ENCODE measurements around the gene LRPAP1. TPM values are rescaled to one million over a fixed set of nuclear protein-coding genes. Genes with fewer than 3 reads are reported as not detected.
"Not testable (repeated sequence)": the region's sequence is repeated elsewhere in the genome, so short reads cannot be mapped to it uniquely, and the experiment has no call there.

LRPAP1 gene
- total and polyA plus RNA-seq, 7 donors, result 25.2 to 127 (median 87.4) TPM

- H3K36me3 ChIP-seq, result no peaks in the 10 kb centered on the region
- no peak overlapping the region for H3K27ac ChIP-seq
- no peak overlapping the region for H3K4me3 ChIP-seq
- intact Hi-C loops (cut with DNase I), result no loop called here
- 33 to 80% methylated on average over 10 of the region's 10 CpGs for WGBS, 2 donors
- no peaks in the 10 kb centered on the region for H3K9me3 ChIP-seq
- TF ChIP-seq POLR2A (IDR thresholded peaks at IDR 0.05) (no peak), CTCF (IDR thresholded peaks at IDR 0.05) (no peak), EP300 (IDR thresholded peaks at IDR 0.05) (no peak), POLR2AphosphoS5 (IDR thresholded peaks at IDR 0.05) (no peak)
- H3K4me1 ChIP-seq, result peaks cover 0 to 24% (median 17%) of the 10 kb centered on the region in 4 donors
- DNase-seq, result no peak
- peaks cover 9 to 47% (median 9%) of the 10 kb centered on the region in 3 donors for H3K27me3 ChIP-seq
Observed at GRCh38 chr4:3462321-3462789, 69.9 kb downstream of the LRPAP1 start.

- DNase-seq, result no peak
- Histone ChIP-seq H3K9me3 (no peaks in the 10 kb centered on the region), H3K36me3 (no peaks in the 10 kb centered on the region), H3K27me3 (peaks cover 9 to 47% (median 9%) of the 10 kb centered on the region in 3 donors), H3K27ac (no peak overlapping the region), H3K4me3 (no peak overlapping the region), H3K4me1 (peaks cover 0 to 24% (median 17%) of the 10 kb centered on the region in 4 donors)
- TF ChIP-seq CTCF (IDR thresholded peaks at IDR 0.05) (no peak), POLR2AphosphoS5 (IDR thresholded peaks at IDR 0.05) (no peak), EP300 (IDR thresholded peaks at IDR 0.05) (no peak), POLR2A (IDR thresholded peaks at IDR 0.05) (no peak)
- WGBS, 2 donors, result 22 to 69% methylated on average over 25 of the region's 25 CpGs
- intact Hi-C loops (cut with DNase I), result no loop called here
Observed at GRCh38 chr4:3461515-3462291, 70.5 kb downstream of the LRPAP1 start.

GRCh38 chr4:3460926-3461325, 71.3 kb downstream of the LRPAP1 start:
- Histone ChIP-seq H3K4me1 (peaks cover 0 to 24% (median 17%) of the 10 kb centered on the region in 4 donors), H3K36me3 (no peaks in the 10 kb centered on the region), H3K4me3 (no peak overlapping the region), H3K27ac (no peak overlapping the region), H3K27me3 (peaks cover 9 to 43% (median 9%) of the 10 kb centered on the region in 3 donors), H3K9me3 (peaks cover 0 to under 1% (median 0%) of the 10 kb centered on the region in 4 donors)
- 78 to 88% methylated on average over 5 of the region's 5 CpGs for WGBS, 2 donors
- DNase-seq, result no peak
- intact Hi-C loops (cut with DNase I), result no loop called here
- no peak for TF ChIP-seq POLR2A (IDR thresholded peaks at IDR 0.05)
- no peak for TF ChIP-seq CTCF (IDR thresholded peaks at IDR 0.05)
- TF ChIP-seq POLR2AphosphoS5 (IDR thresholded peaks at IDR 0.05), result no peak
- no peak for TF ChIP-seq EP300 (IDR thresholded peaks at IDR 0.05)

GRCh38 chr4:3459156-3459555, 73.1 kb downstream of the LRPAP1 start:
- Histone ChIP-seq H3K9me3 (peaks cover 0 to 10% (median 4%) of the 10 kb centered on the region in 4 donors), H3K4me1 (peaks cover 0 to 24% (median 17%) of the 10 kb centered on the region in 4 donors), H3K27me3 (peaks cover 9 to 25% (median 9%) of the 10 kb centered on the region in 3 donors)
- H3K36me3 ChIP-seq; intact Hi-C loops (cut with DNase I); DNase-seq; H3K4me3 ChIP-seq; H3K27ac ChIP-seq: not testable (repeated sequence)
- WGBS, 2 donors, result 91 to 95% methylated on average over 5 of the region's 5 CpGs

GRCh38 chr4:3458371-3458770, 73.9 kb downstream of the LRPAP1 start:
- no peak overlapping the region for H3K27ac ChIP-seq
- H3K27me3 ChIP-seq, result peaks cover 2 to 17% (median 5%) of the 10 kb centered on the region in 3 donors
- intact Hi-C loops (cut with DNase I), result no loop called here
- peaks cover 0 to 10% (median 4%) of the 10 kb centered on the region in 4 donors for H3K9me3 ChIP-seq
- TF ChIP-seq CTCF (IDR thresholded peaks at IDR 0.05), result no peak
- H3K36me3 ChIP-seq, result no peaks in the 10 kb centered on the region
- H3K4me3 ChIP-seq, result no peak overlapping the region
- H3K4me1 ChIP-seq, result peaks cover 0 to 21% (median 12%) of the 10 kb centered on the region in 4 donors
- DNase-seq, result no peak
- 91 to 92% methylated on average over 6 of the region's 6 CpGs for WGBS, 2 donors

GRCh38 chr4:3455596-3455995, 76.6 kb downstream of the LRPAP1 start:
- DNase-seq; H3K4me1 ChIP-seq; H3K27ac ChIP-seq; intact Hi-C loops (cut with DNase I); H3K27me3 ChIP-seq; H3K4me3 ChIP-seq; H3K36me3 ChIP-seq: not testable (repeated sequence)
- H3K9me3 ChIP-seq, result peaks cover 0 to 10% (median 4%) of the 10 kb centered on the region in 4 donors
- 94 to 95% methylated on average over 3 of the region's 3 CpGs for whole genome bisulfite sequencing, 2 donors

Measured in sigmoid colon (tissue), 7 donors.